ENCODE results near the gene MISP. TPM values are rescaled to one million over a fixed set of nuclear protein-coding genes. Genes with fewer than 3 reads are reported as not detected.

The MISP gene
- polyA plus RNA-seq, 1 of the 3 experiments (the other 2 are of a cell fraction) = 0.08 TPM

DNA sequence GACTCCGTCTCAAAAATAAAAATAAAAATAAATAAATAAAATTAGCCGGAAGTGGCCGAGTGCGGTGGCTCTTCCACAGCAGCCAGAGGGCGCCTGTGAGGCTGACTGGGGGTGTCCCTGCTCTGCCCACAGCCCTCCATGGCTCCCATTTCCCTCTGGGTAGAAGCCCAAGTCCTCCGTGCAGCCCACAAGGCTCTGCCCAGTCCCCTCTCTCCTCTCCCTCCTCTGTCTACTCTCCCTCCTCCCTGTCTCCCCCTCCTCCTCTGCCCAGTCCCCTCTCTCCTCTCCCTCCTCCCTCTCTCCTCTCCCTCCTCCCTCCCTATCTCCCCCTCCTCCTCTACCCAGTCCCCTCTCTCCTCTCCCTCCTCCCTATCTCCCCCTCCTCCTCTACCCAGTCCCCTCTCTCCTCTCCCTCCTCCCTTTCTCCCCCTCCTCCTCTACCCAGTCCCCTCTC lies 20.4 kb downstream of the MISP start:
- TF ChIP-seq SMC3 (IDR thresholded peaks at IDR 0.05; ENCODE audit: low read depth, low read length) (peak; percentile 38; the same call in 1 of the 2 replicates), NFIC (IDR thresholded peaks at IDR 0.05; ENCODE audit: borderline replicate concordance) (no peak), ELF1 (IDR thresholded peaks at IDR 0.05) (no peak), RAD21 (IDR thresholded peaks at IDR 0.05; ENCODE audit: low read length) (peak; percentile 33), GATA2 (CRISPR knock-in tag; IDR thresholded peaks at IDR 0.05) (no peak)
- TF ChIP-seq, protein P1, sequence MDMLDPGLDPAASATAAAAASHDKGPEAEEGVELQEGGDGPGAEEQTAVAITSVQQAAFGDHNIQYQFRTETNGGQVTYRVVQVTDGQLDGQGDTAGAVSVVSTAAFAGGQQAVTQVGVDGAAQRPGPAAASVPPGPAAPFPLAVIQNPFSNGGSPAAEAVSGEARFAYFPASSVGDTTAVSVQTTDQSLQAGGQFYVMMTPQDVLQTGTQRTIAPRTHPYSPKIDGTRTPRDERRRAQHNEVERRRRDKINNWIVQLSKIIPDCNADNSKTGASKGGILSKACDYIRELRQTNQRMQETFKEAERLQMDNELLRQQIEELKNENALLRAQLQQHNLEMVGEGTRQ (IDR thresholded peaks at IDR 0.05; ENCODE audit: borderline replicate concordance, low read depth, low read length) = no peak
- TF ChIP-seq, protein P2, sequence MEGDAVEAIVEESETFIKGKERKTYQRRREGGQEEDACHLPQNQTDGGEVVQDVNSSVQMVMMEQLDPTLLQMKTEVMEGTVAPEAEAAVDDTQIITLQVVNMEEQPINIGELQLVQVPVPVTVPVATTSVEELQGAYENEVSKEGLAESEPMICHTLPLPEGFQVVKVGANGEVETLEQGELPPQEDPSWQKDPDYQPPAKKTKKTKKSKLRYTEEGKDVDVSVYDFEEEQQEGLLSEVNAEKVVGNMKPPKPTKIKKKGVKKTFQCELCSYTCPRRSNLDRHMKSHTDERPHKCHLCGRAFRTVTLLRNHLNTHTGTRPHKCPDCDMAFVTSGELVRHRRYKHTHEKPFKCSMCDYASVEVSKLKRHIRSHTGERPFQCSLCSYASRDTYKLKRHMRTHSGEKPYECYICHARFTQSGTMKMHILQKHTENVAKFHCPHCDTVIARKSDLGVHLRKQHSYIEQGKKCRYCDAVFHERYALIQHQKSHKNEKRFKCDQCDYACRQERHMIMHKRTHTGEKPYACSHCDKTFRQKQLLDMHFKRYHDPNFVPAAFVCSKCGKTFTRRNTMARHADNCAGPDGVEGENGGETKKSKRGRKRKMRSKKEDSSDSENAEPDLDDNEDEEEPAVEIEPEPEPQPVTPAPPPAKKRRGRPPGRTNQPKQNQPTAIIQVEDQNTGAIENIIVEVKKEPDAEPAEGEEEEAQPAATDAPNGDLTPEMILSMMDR (IDR thresholded peaks at IDR 0.05) = peak; percentile 50
- no peaks in the 10 kb centered on the region for H3K36me3 ChIP-seq (replicated peaks in 1 of 2; ENCODE audit: control insufficient read depth in 1 of 2, insufficient read depth in 2 of 2, low read length in 1 of 2)
- peaks cover 7% of the 10 kb centered on the region for H3F3A ChIP-seq (replicated peaks; ENCODE audit: insufficient read depth)
- no peaks in the 10 kb centered on the region for H3K4me1 ChIP-seq (ENCODE audit: control insufficient read depth in 1 of 2, insufficient read depth in 2 of 2, low read depth in 1 of 2, low read length in 1 of 2)
- ChIA-PET POLR2A (no interaction called here), CTCF (interaction anchor here (0.9 to 2.7 kb wide), 5 partner anchors 16 to 259 kb away, joined by 3 to 13 read pairs (median 4); no protein-coding TSS in a partner anchor)
- H3K27me3 ChIP-seq (ENCODE audit: insufficient read depth) = no peaks in the 10 kb centered on the region
- no peaks in the 10 kb centered on the region for H3K9me3 ChIP-seq
- H3K9ac ChIP-seq = no peak overlapping the region
- H3K9me2 ChIP-seq = no peaks in the 10 kb centered on the region
- H3K27ac ChIP-seq (ENCODE audit: low read depth in 2 of 2, low read length in 1 of 2) = no peak overlapping the region
- H3K79me2 ChIP-seq (ENCODE audit: insufficient read depth) = no peaks in the 10 kb centered on the region
- no peak overlapping the region for H2AFZ ChIP-seq (ENCODE audit: low read depth)
- no peak overlapping the region for H3K4me2 ChIP-seq
- no peaks in the 10 kb centered on the region for H4K20me1 ChIP-seq (ENCODE audit: insufficient read depth)
- H3K4me3 ChIP-seq (ENCODE audit: low read depth in 2 of 2, low read length in 1 of 2) = no peak overlapping the region
- WGBS (ENCODE audit: low lambda C conversion rate) = 14% methylated on average over 6 of the region's 6 CpGs
- peak; percentile 80 for DNase-seq

DNA sequence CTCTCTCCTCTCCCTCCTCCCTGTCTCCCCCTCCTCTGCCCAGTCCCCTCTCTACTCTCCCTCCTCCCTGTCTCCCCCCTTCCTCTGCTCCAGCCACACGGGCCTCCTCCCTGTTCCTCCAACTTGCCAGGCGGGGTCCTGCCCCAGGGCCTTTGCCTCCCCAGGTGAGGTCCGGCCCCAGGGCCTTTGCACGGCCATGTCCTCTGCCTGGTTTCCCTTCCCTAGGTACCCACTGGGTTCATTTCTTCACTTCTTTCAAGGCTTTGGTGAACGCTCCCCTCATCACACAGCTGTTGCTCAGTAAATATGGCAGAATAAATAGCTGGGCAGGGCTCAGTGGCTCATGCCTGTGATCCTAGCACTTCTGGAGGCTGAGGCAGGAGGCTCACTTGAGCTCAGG lies 21.2 kb downstream of the MISP start:
- CTCF ChIA-PET = interaction anchor here (0.7 to 1.0 kb wide), 2 partner anchors 59 to 87 kb away, joined by 3 read pairs; partner anchors contain the start of gene CFD
- whole genome bisulfite sequencing (ENCODE audit: low lambda C conversion rate) = 80% methylated on average over 5 of the region's 5 CpGs
- no peak overlapping the region for H3K4me2 ChIP-seq
- no peaks in the 10 kb centered on the region for H3K27me3 ChIP-seq (ENCODE audit: insufficient read depth)
- H3K27ac ChIP-seq (ENCODE audit: low read depth in 2 of 2, low read length in 1 of 2) = no peak overlapping the region
- no peak overlapping the region for H3K4me3 ChIP-seq (ENCODE audit: low read depth in 2 of 2, low read length in 1 of 2)
- H3K79me2 ChIP-seq (ENCODE audit: insufficient read depth) = no peaks in the 10 kb centered on the region
- peaks cover 7% of the 10 kb centered on the region for H3F3A ChIP-seq (replicated peaks; ENCODE audit: insufficient read depth)
- no peaks in the 10 kb centered on the region for H3K36me3 ChIP-seq (replicated peaks in 1 of 2; ENCODE audit: control insufficient read depth in 1 of 2, insufficient read depth in 2 of 2, low read length in 1 of 2)
- H3K4me1 ChIP-seq (ENCODE audit: control insufficient read depth in 1 of 2, insufficient read depth in 2 of 2, low read depth in 1 of 2, low read length in 1 of 2) = no peaks in the 10 kb centered on the region
- no peak overlapping the region for H2AFZ ChIP-seq (ENCODE audit: low read depth)
- H4K20me1 ChIP-seq (ENCODE audit: insufficient read depth) = no peaks in the 10 kb centered on the region
- no peaks in the 10 kb centered on the region for H3K9me2 ChIP-seq
- no peaks in the 10 kb centered on the region for H3K9me3 ChIP-seq
- POLR2A ChIA-PET = no interaction called here
- no peak for DNase-seq
- H3K9ac ChIP-seq = no peak overlapping the region
- TF ChIP-seq FOXM1 (IDR thresholded peaks at IDR 0.05; ENCODE audit: low read depth) = no peak
- TF ChIP-seq, protein P3, sequence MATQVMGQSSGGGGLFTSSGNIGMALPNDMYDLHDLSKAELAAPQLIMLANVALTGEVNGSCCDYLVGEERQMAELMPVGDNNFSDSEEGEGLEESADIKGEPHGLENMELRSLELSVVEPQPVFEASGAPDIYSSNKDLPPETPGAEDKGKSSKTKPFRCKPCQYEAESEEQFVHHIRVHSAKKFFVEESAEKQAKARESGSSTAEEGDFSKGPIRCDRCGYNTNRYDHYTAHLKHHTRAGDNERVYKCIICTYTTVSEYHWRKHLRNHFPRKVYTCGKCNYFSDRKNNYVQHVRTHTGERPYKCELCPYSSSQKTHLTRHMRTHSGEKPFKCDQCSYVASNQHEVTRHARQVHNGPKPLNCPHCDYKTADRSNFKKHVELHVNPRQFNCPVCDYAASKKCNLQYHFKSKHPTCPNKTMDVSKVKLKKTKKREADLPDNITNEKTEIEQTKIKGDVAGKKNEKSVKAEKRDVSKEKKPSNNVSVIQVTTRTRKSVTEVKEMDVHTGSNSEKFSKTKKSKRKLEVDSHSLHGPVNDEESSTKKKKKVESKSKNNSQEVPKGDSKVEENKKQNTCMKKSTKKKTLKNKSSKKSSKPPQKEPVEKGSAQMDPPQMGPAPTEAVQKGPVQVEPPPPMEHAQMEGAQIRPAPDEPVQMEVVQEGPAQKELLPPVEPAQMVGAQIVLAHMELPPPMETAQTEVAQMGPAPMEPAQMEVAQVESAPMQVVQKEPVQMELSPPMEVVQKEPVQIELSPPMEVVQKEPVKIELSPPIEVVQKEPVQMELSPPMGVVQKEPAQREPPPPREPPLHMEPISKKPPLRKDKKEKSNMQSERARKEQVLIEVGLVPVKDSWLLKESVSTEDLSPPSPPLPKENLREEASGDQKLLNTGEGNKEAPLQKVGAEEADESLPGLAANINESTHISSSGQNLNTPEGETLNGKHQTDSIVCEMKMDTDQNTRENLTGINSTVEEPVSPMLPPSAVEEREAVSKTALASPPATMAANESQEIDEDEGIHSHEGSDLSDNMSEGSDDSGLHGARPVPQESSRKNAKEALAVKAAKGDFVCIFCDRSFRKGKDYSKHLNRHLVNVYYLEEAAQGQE (IDR thresholded peaks at IDR 0.05; ENCODE audit: low read depth, low read length) = no peak
- no peak for TF ChIP-seq GABPA (IDR thresholded peaks at IDR 0.05; ENCODE audit: low read depth)
- no peak for TF ChIP-seq RXRA (IDR thresholded peaks at IDR 0.05; ENCODE audit: borderline replicate concordance, low read depth)
- no peak for TF ChIP-seq TAF1 (IDR thresholded peaks at IDR 0.05; ENCODE audit: borderline replicate concordance, low read depth, low read length)
- no peak for TF ChIP-seq ELF1 (IDR thresholded peaks at IDR 0.05)
- TF ChIP-seq TCF12 (IDR thresholded peaks at IDR 0.05) = no peak
- no peak for TF ChIP-seq CHD2 (IDR thresholded peaks at IDR 0.05; ENCODE audit: low read length, partially characterized antibody)
- TF ChIP-seq, protein P4, sequence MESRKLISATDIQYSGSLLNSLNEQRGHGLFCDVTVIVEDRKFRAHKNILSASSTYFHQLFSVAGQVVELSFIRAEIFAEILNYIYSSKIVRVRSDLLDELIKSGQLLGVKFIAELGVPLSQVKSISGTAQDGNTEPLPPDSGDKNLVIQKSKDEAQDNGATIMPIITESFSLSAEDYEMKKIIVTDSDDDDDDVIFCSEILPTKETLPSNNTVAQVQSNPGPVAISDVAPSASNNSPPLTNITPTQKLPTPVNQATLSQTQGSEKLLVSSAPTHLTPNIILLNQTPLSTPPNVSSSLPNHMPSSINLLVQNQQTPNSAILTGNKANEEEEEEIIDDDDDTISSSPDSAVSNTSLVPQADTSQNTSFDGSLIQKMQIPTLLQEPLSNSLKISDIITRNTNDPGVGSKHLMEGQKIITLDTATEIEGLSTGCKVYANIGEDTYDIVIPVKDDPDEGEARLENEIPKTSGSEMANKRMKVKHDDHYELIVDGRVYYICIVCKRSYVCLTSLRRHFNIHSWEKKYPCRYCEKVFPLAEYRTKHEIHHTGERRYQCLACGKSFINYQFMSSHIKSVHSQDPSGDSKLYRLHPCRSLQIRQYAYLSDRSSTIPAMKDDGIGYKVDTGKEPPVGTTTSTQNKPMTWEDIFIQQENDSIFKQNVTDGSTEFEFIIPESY (IDR thresholded peaks at IDR 0.05; ENCODE audit: borderline replicate concordance, low read depth) = no peak
- TF ChIP-seq TEAD4 (IDR thresholded peaks at IDR 0.05; ENCODE audit: borderline replicate concordance, insufficient read depth) = no peak
- TF ChIP-seq EP300 (IDR thresholded peaks at IDR 0.05; ENCODE audit: borderline replicate concordance in 1 of 2, low read depth in 1 of 2, low read length in 1 of 2) = no peak
- no peak for TF ChIP-seq EZH2phosphoT487 (IDR thresholded peaks at IDR 0.05; ENCODE audit: borderline replicate concordance, low read depth)
- no peak for TF ChIP-seq SMC3 (IDR thresholded peaks at IDR 0.05; ENCODE audit: low read depth, low read length)
- TF ChIP-seq RCOR1 (IDR thresholded peaks at IDR 0.05; ENCODE audit: low read length) = no peak
- no peak for TF ChIP-seq YY1 (IDR thresholded peaks at IDR 0.05; ENCODE audit: low read depth)
- TF ChIP-seq RAD21 (IDR thresholded peaks at IDR 0.05; ENCODE audit: low read length) = no peak

All from SK-N-SH (cell line).